GM19452 (cell line): ENCODE results near the gene PDZD2.

ENCODE experiments used
- ATAC-seq: cut with Tn5 transposase; IDR thresholded peaks from one replicate; pipeline ENCODE4 v1.9.1; 2021; ENCODE audit not compliant: unreplicated experiment

Gene PDZD2

DNA sequence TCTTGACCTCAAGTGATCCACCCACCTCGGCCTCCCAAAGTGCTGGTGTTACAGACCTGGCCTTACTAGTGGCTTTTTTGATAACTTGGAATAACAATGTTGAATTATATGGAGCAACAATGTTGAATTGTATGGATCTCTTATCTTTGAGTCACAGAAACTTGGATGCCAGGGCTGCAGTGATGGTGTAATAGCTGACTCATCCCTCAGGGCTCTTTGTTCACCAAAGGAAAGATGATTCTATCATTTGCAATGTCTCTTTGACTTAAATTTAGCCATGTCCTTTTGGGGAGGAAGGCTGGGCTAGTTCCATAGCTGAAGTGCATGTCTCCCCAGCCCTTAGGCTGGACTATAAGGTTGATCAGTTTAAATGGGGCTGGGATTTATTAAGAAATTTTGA, 172.3 kb downstream of the PDZD2 start:
- no peak for ATAC-seq

DNA sequence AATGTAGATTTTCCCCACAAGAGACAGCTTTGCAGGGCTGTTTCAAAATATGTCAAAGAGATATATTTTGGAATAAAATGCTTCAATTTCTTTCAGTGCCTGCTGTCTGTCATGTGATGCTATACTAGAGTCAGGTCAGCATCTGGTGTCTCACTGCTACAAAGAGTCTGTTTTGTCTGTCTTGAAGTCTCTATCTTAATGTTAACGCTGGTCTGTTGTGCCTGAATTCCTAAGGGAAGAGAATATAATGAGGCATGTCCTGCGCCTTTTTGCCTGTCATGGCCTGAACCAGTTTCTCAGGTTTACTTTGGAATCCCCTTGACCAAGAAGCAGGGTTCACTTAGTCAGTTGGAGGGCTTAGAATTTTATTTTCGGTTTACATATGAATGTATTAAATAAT, 176.4 kb downstream of the PDZD2 start:
- ATAC-seq = no peak

DNA sequence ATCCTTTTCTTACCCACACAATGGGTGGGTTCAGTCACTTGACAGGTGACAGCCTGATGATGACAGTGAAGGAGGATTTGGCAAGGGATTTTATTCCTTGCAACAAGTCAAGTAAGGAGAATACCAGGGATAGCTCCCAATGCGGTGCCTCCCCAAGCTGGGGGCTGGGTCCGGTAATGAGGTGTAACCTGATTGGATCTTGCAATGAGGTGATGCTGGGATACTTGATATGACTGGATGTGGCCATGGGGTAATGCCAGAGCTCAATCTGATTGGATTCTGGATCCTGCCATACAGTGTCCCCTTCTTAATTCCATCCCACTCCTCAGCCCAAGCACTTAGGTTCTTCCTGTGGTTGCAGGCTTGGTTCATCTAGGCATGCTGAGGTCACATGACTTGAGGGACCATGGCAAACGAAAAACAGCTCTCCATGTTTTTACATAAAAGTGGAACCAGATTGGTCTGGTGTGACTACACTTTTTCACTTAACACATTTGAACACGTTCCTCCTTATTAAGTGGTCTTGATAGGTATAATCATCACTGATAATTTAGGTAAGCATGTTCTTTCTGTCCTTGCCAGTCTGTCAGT, 181.1 kb downstream of the PDZD2 start:
- no peak for ATAC-seq

DNA sequence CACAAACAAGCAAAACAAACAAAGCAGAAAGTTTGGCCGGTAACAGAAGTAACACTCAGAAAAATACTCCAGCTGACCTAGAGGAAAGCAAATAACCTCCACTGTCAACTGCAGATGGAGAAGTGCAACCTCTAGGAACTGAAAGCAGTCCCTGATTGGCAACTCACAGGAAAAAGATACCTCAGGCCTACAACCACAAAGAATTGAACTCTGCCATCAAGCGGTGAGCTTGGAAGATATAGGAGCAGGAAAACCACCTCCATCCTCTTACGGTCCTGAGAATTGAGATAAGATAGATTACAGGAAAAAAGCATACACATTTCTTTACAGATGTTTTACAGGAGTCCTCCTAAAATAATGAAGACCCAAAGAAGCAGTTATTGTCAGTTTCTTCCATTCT, 184.5 kb downstream of the PDZD2 start:
- ATAC-seq = no peak

DNA sequence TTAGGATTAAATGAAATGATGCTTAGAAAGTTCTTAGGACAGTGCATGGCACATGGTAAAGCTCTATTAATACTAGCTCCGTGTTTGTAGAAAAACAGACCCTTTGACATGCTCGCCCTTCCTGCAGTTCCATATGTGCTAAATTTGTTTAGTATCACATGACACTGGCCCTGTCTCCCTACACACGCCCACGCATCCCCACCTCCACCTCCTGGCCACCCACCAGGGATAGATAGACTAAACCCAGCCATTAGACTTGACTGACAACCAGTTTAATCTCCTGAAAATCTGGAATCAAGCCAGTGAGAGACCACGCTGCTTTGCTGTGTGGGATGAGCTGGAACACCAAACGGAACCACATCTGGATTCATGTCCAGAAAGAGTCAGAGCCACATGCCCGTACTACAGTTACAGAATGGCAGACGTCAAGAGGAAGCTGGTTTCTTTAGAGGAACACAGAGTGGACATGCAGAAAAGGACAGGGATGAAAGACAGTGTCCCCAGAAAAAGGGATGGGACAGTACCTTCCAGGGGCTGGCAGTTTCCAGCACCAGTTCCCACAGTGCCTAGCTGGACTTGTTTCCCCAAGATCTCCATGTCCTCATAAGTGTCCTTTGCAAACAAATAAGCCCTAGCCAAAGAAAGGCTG, 186.1 kb downstream of the PDZD2 start:
- ATAC-seq = no peak

DNA sequence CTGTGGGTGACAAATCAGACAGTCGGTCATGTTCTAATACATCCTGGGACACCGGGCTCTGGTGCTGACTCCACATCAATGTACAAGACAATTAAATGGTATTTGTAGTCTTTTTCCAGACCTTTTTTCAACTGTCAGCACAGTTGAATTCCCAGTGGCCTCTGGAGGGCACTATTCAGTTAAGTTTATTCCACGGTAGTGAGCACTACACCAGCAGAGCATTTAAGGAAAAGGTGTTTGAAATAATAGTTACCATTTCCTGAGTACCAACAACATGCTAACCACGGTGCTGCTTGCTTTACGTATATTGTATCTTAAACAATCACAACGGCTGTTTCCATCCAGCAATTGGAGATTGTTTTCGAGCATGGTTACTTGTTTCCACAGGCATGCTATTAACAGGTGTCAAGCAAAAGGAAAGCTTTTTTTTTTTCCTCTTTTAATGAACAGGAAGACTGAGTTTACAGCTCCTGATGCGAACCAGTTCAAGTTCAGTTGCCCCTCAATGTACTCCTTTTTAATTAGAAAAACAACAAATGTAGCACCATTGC, 186.7 kb downstream of the PDZD2 start:
- no peak for ATAC-seq

DNA sequence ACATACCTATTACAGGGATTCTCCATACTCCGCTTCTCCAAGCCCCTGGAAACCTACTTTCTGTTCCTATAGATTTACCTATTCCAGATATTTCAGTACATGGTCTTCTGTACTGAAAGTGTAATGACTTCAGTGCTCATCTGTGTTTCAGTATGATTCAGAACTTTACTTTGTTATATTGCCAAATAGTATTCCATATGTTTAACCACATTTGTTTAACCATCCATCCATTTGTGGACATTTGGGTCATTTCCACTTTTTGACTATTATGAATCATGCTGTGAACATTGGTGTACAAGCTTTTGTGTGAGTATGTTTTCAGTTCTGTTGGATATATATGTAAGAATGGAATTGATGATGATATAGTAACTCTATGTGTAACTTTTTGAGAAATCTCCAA, 188.9 kb downstream of the PDZD2 start:
- no peak for ATAC-seq

DNA sequence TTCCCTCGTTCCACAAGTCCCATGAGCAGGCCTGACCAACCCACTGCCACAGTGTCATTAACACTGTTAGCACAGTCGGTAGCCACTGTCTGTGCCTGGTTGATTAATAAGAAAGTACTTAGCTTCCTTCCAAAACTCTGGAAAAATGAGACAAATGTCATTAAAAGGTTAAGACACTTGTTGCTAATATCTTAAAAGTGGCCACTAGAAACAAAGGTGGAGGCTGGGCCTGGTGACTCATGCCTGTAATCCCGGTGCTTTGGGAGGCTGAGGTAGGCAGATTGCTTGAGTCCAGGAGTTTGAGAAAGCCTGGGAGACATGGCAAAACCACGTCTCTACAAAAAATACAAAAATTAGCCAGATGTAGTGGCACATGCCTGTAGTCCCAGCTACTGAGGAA, 194.0 kb downstream of the PDZD2 start:
- no peak for ATAC-seq

DNA sequence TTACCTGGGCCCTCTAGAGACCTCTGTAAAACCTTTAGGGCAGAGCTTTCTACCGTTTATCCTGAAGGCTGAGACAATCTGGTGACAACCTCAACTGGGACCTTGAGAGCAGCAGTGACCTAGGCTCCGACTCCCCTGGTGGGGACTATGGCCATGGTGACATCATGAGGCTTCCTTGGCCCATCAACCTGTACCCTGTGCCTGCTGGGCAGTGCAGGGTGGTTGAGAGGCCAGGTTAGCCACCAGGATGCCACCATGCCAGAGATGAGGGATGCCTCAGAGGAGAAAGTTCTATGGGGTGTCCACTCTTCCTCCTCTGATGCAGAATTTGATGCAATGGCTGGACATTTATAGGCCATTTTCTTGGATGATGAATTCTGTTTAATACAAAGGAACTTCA, 194.8 kb downstream of the PDZD2 start:
- ATAC-seq = no peak

DNA sequence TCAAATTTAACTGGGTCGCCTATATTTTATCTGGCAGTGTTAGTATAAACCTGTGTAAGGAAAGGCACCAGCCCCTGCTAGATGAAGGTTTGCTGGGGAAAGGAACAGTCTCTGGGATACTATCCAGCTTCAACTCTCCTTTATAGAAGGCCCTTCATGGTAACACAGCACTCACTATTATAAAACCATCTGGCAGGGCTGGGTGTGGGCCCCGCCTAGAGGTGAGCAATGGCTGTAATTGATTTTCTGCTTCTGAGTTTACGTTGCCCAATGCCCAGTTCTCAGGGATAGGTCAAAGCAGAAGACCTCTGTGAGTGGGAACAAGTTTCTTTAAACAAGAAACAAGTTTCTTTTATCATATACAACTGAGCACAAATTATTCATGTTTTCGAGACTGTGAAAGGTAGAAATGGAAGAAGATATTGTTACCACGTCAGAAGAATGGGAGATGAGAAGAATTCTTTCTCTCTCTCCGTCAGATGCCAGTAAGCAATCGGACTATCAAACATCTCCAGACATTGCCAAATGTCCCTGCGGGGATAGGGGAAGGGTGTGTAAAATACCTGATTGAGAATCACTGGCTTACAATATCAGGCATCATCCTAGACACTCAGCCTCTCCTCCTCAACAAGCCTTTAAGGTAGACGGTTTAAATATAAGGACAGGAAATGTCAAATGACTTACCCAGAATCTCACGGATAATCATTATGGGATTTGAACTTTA, 205.9 kb downstream of the PDZD2 start:
- no peak for ATAC-seq

DNA sequence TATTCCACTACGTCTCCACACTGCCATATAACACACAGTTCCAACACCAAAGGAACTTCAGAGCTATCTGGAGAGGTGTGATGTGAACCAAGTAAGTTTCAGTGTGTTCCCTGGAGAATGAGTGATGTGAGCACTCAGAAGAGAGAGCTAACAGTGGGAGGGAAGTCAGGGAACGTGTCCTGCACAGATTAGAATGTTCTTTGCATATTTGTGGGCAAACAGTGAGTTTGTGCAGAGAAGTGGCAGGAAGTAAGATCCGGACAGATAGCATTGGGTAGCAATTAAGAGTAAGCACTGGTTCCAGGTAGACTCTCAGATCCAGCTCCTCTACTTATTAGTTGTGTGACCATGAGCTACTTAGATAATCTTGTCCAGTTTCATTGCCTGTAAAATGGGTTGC, 206.4 kb downstream of the PDZD2 start:
- ATAC-seq = no peak

DNA sequence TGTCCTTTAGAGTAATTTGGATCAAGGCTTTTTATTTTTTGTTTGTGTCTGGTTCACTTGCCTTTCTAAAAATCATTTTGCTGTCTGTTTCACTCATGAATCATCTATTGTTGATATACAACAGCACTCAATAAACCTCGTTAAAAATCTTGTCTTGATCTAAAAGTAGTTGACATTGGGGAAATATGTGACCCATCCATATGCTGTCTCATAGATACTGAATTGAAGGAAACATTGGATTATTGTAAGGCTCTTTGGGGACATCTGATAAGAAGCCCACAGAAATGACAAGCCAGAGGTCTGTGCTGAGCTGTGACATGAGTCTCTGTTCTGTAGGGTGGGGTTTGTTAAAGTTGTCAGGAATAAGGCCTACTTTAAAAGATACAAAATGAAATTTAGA, 208.0 kb downstream of the PDZD2 start:
- ATAC-seq = no peak

DNA sequence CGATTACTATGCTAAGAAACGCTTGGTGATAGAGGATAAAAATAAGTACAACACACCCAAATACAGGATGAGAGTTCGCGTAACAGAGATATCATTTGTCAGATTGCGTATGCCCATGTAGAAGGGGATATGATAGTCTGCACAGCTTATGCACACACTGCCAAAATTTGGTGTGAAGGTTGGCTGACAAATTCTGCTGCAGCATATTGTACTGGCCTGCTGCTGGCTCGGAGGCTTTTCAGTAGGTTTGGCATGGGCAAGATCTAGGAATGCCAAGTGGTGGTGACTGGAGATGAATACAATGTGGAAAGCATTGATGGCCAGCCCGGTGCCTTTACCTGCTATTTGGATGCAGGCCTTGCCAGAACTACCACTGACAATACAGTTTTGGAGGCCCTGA, 208.4 kb downstream of the PDZD2 start:
- ATAC-seq = no peak

DNA sequence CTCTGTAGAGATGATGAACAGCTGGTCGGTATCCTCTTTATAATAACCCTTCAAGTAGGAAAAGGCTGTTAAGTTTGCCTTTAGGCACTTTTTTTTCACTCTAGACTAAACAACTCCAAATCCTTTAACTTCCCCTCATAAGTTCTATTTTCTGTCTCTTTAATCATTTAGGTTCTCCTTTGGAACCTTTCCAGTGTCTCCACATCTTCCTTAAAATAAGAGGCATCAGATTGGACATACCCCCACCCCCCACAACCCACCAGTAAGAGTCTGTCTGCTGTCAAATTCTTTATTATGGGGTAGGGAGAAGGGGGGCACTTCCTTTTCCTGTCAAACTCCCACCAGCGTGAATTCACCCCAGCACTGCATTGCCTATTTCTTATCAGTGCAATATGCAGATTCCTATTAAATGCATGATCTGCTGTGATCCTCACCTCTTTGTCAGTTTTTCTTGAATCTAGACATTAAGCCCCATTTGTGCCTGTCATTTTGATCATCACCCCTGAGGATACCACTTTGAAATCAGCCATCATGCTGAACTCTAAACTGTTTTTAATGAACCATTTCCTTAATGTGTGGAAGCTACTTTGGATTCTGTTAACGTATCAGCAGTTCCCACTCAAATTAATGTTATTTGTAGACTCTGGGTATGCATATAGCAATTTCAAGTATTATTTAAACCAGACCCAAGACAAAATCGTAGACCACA, 212.2 kb downstream of the PDZD2 start:
- ATAC-seq = no peak

DNA sequence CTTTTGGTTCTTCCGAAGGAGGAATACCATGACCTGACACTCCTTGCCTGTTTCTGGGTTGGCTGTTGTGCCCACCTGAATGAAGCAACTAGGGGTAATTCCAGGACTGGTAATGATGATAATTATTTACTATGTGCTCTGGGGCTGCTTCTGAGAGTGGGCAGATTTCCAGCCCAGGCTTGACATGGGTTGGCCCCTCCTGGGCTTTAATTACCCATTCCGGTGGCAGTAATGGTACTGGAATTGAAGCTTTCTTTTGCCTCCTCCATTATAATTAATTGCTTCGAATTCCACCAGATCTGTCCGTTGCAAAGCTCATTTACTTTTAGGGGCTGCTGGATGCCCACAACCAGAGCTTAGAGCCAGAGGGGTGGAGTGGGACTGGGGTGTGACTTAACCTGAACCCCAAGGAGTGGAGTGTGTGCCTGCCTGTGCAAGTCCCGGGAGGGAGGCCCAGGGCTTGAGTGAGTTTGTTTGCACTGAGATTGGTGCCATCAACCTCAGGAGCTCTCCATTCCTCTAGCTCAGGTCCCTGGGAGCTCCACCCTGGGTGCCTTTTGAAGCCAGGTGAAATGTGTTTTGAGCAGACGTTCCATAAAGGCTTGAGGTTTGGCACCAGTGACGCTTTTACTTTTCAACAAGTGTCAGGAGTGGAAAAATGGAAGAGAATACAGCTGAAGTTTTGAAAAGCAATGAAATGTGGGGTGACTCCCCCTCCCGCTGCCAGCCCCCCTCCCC, 214.6 kb downstream of the PDZD2 start:
- no peak for ATAC-seq

DNA sequence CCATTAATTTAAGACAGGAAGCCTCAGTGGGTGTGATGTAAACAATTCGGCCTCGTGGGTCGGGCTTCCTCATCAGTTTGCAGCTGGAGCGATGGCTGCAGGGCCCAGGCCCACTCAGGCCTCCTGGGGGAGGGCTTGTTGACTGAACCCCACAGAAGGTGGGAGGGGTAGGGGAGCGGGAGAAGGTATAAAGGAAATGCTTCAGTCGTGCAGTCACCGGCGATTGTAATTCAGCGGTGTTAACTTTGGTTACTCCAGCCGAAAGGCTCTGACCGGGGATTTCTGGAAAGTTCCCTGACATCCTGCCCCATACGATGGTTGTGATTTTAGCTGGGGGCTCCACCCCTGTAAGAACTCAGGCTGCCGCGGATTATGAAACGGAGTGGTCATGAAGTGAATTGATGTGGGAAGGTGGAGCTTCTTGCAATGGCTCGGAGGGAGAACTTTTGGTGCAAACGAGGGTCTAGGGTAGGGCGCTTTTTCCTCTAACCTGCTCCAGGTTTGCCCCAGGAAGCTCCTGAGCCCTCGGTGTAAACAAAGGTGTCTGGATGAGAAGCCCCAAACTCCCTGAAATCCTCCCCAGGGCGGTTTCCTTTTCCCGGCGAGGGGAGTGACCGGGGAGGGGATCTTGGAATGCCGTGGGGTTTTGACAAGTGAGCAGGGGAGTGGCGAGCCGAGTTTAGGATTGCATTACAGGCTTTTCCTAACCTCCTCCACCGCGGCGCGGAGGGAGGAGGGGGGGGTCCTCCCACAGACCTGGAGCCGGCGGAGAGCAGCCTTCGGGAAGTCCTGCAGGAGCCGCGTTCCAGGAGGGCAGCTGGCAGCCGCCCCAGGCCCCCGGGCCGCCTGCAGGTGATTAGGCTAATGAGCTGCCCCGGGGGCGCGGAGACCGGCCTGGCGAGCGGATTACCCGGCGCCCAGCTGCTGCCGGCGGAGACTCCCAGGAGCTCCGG, 215.5 kb downstream of the PDZD2 start:
- no peak for ATAC-seq

DNA sequence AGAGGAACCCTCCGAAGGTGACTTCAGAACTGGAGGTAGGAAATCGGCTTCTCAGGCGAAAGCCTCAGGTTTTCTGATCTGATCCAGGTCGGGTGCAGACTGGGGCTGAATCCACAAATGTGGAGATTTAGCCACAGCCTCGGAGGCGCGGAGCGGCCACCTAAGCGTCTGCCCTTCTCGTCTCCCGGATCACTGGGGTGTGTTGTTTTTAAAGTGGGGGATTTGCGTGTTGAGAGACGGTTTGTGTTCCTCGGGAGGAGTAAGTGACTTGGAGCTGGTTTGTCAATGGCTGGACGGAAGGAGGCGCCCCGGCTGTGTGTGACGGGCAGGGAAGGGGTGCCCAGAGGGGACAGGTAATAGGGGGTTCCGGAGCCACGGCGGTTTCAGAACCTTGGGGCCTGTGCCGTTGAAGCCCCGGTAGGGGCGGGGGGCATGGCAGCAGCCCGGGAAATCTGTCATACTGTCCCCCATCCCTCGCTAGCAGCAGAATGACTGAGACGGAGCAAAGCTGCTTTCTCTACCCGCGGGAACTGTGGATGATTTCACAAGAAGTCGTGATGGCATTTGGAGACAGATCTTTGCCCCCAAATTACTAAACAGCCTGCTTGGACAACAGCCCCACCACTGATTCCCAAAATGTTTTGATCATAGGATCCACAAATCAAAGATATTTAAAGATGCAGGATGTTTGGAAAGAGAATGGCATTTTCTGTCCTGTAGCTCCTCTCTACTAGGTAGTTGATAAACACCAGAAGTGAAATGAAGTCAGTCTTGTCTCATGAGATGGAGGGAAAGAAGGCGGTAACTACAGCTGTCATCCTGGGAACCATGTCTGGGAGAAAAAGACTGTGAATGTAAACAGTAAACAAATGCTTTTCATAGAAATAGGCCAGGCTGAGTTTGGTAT, 216.5 kb downstream of the PDZD2 start:
- ATAC-seq = no peak

DNA sequence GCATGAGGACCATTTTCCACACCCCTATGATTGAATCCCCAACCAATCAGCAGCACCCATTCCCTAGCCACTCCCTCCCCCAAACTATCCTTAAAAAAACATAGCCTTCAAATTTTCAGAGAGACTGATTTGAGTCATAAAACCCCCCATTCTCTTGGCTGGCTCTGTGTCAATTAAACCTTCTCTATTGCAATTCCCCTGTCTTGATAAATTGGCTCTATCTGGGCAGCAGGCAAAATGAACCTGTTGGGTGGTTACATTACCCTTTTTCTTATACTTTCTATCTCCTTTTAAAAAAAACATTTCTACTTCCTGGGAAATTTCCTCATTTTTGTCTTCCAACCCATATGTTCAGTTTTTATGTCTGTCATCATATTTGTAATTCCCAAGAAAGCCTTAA, 220.2 kb downstream of the PDZD2 start:
- no peak for ATAC-seq

DNA sequence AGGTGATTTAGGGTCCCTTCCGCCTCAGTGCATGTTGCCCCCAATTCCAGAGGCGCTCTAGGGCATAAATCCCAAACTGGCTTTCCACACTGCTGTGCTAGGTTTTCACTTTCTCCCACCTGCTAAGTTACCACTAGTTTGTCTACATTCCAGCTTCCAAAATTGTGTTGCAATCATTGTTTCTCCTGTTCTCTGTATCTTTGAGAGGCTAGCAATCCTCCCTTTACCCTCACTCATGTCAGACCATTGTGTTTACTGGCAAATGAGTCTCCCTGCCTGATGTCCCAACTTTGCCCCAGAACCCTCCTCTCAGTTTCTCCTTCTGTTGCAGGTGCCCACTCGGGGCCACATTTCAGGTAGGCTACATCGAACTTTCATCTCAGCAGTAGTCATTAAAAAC, 221.3 kb downstream of the PDZD2 start:
- no peak for ATAC-seq
